Calu3 (cell line): ENCODE data around the gene TTLL7. TPM values are rescaled to one million over a fixed set of nuclear protein-coding genes. Genes with fewer than 3 reads are reported as not detected.

Experiments used
- BruUV-seq: library from RNA; stranded (reverse); fragments of 400-500 nt; replicated peaks from 2 replicates; lab custom pipeline; 2021; lab: Mats Ljungman, UMichigan
- CTCF ChIA-PET: fragments of 300-600 bp; sonication (Branson Sonifier 250); formaldehyde crosslinking; loops from one replicate; lab custom pipeline; 2022; ENCODE audit warnings: antibody characterized with exemption; lab: Charles Lee
- DNase-seq: peaks from one replicate; pipeline ENCODE4 v3.0.0; 2022
- H3K27ac Mint-ChIP-seq: one replicate; pipeline ENCODE4 v1.8.0; 2022; ENCODE audit warnings: mixed read lengths; ENCODE audit not compliant: unreplicated experiment
- H3K27me3 Mint-ChIP-seq: one replicate; pipeline ENCODE4 v1.8.0; 2022; ENCODE audit warnings: mixed read lengths; ENCODE audit not compliant: unreplicated experiment
- H3K36me3 Mint-ChIP-seq: one replicate; pipeline ENCODE4 v1.8.0; 2022; ENCODE audit warnings: mild to moderate bottlenecking, moderate library complexity, mixed read lengths; ENCODE audit not compliant: insufficient read depth, unreplicated experiment
- H3K4me1 Mint-ChIP-seq: one replicate; pipeline ENCODE4 v1.8.0; 2022; ENCODE audit warnings: mild to moderate bottlenecking, low read depth, mixed read lengths; ENCODE audit not compliant: unreplicated experiment
- H3K4me3 Mint-ChIP-seq: one replicate; pipeline ENCODE4 v1.8.0; 2022; ENCODE audit warnings: mild to moderate bottlenecking, low read depth, moderate library complexity, mixed read lengths; ENCODE audit not compliant: unreplicated experiment
- H3K9me3 Mint-ChIP-seq: one replicate; pipeline ENCODE4 v1.8.0; 2022; ENCODE audit warnings: low read depth, mixed read lengths; ENCODE audit not compliant: unreplicated experiment
- intact Hi-C: fragments of 100-400 bp; cut with micrococcal nuclease; formaldehyde crosslinking; loops from one replicate; pipeline ENCODE4 v1.10.0; 2022; ENCODE audit not compliant: unreplicated experiment
- total RNA-seq: library from RNA; stranded (reverse); gene quantifications from 2 replicates; pipeline ENCODE4 v1.2.3, GENCODE V29; 2022
- TF ChIP-seq, protein P1 (sequence below): fragments of 200-600 bp; IDR thresholded peaks from one replicate; pipeline ENCODE4 v1.8.0; 2022; ENCODE audit warnings: antibody characterized with exemption; ENCODE audit not compliant: unreplicated experiment

The TTLL7 gene
- total RNA-seq, 1 experiment from 2014 or later = 4.6 TPM

DNA sequence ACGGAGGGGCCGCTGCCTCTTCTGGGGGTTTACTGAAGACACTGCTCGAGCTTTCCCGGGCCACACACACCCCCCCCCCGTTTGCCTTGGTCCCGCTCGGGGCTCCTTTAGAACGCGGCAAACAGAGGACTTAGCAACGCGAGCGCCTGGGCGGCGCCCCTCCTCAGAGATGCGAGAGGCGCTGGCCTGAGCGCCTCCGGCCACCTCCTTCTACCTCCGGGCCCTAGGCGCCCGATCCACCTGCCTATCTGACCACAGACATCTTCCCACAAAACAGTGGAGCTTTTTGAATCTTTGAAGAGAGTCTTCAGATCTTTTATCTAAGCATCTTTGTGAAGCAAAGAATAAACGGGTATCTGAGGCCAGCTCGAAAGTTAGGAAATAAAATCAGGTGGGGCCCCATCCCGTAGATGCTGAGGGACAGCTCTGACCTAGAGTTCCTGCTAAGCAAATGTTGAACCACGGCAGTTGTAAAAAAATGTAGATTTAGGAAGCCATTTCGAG lies 436 bp upstream of the TTLL7 start:
- intact Hi-C loops = no loop called here
- peak overlapping the region; percentile 72 for H3K27ac Mint-ChIP-seq
- no TSS peak for BruUV-seq
- peak overlapping the region; percentile 84 for H3K4me3 Mint-ChIP-seq
- peaks cover 25% of the 10 kb centered on the region for H3K4me1 Mint-ChIP-seq
- H3K27me3 Mint-ChIP-seq = peaks cover 35% of the 10 kb centered on the region
- H3K9me3 Mint-ChIP-seq = no peaks in the 10 kb centered on the region
- CTCF ChIA-PET = interaction anchor here (0.9 to 1.2 kb wide), 2 partner anchors 9 to 157 kb away, joined by 3 read pairs; no protein-coding TSS in a partner anchor
- TF ChIP-seq, protein P1, sequence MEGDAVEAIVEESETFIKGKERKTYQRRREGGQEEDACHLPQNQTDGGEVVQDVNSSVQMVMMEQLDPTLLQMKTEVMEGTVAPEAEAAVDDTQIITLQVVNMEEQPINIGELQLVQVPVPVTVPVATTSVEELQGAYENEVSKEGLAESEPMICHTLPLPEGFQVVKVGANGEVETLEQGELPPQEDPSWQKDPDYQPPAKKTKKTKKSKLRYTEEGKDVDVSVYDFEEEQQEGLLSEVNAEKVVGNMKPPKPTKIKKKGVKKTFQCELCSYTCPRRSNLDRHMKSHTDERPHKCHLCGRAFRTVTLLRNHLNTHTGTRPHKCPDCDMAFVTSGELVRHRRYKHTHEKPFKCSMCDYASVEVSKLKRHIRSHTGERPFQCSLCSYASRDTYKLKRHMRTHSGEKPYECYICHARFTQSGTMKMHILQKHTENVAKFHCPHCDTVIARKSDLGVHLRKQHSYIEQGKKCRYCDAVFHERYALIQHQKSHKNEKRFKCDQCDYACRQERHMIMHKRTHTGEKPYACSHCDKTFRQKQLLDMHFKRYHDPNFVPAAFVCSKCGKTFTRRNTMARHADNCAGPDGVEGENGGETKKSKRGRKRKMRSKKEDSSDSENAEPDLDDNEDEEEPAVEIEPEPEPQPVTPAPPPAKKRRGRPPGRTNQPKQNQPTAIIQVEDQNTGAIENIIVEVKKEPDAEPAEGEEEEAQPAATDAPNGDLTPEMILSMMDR = no peak
- DNase-seq = peak; percentile 79
- peaks cover 16% of the 10 kb centered on the region for H3K36me3 Mint-ChIP-seq

DNA sequence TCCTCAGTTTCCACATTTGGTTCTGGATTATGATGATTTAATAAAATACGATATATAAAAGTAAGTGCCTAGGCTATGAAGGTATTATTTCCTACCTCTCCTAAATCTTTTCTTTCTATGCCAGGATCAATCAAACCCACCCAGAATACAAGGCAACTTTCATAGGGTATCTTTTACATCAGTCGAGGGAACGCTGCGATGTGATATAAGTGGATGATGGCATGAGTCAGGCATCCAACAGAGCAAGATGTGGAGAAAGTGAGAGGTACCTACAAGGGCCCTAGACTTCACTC lies 781 bp downstream of the TTLL7 start:
- BruUV-seq = no TSS peak
- H3K27me3 Mint-ChIP-seq = peaks cover 35% of the 10 kb centered on the region
- DNase-seq = no peak
- intact Hi-C loops = no loop called here
- peaks cover 25% of the 10 kb centered on the region for H3K4me1 Mint-ChIP-seq
- no peaks in the 10 kb centered on the region for H3K9me3 Mint-ChIP-seq
- no peak overlapping the region for H3K27ac Mint-ChIP-seq
- TF ChIP-seq, protein P1 = no peak
- CTCF ChIA-PET = no interaction called here
- peaks cover 16% of the 10 kb centered on the region for H3K36me3 Mint-ChIP-seq
- H3K4me3 Mint-ChIP-seq = peak overlapping the region; percentile 84

DNA sequence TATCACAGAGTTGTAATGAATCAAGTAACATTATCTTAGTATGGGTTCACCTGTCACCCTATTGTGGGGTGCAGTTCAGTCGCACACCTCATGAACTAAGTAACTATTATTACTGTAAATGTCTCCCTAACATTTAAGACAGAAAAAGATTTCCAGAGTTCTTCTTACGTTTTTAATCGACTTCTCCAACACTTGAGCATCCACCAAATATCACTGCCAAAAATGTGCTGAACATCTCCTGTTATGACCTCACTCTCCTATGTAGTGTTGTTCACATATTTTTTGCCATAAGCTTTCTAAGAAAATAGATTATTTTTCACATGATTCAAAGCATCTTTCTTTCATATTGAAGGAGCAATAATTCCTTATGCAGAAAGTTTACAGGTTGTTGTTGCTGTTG lies 1.3 kb downstream of the TTLL7 start:
- TF ChIP-seq, protein P1 = no peak

DNA sequence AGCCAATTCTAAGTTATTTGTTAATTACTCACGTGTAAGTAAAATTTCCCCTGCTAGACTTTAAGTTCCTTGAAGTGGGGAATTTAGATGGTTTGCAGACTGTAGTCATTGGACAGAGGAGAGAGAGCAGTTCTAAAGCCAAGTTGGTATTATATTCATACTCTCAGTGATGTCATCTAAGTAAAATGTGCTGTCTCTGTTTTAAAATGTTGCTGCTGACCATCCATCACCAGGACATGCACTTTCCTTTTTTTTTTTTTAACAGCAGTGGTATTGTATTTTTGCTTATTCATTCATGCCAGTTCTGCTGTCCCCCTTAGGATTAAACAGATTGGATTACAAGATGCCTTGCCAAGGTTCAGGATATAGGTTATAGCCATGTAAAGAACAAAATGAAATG lies 2.3 kb downstream of the TTLL7 start:
- Mint-ChIP-seq H3K36me3 (peaks cover 16% of the 10 kb centered on the region), H3K27me3 (peaks cover 34% of the 10 kb centered on the region), H3K27ac (no peak overlapping the region), H3K4me1 (peaks cover 25% of the 10 kb centered on the region), H3K4me3 (no peak overlapping the region), H3K9me3 (no peaks in the 10 kb centered on the region)
- CTCF ChIA-PET = no interaction called here
- TF ChIP-seq, protein P1 = no peak
- DNase-seq = no peak
- no TSS peak for BruUV-seq
- intact Hi-C loops = no loop called here

More for the DNA sequence above, 1.3 kb downstream of the TTLL7 start:
- Mint-ChIP-seq H3K4me3 (no peak overlapping the region), H3K9me3 (no peaks in the 10 kb centered on the region), H3K27me3 (peaks cover 35% of the 10 kb centered on the region), H3K36me3 (peaks cover 16% of the 10 kb centered on the region), H3K27ac (no peak overlapping the region), H3K4me1 (peaks cover 25% of the 10 kb centered on the region)
- CTCF ChIA-PET = no interaction called here
- intact Hi-C loops = no loop called here
- BruUV-seq = TSS peak; percentile 49
- no peak for DNase-seq
